ENCODE results near the gene GRID1.
"Not testable (repeated sequence)": the region's sequence is repeated elsewhere in the genome, so short reads cannot be mapped to it uniquely, and the experiment has no call there.

GRID1 gene

DNA sequence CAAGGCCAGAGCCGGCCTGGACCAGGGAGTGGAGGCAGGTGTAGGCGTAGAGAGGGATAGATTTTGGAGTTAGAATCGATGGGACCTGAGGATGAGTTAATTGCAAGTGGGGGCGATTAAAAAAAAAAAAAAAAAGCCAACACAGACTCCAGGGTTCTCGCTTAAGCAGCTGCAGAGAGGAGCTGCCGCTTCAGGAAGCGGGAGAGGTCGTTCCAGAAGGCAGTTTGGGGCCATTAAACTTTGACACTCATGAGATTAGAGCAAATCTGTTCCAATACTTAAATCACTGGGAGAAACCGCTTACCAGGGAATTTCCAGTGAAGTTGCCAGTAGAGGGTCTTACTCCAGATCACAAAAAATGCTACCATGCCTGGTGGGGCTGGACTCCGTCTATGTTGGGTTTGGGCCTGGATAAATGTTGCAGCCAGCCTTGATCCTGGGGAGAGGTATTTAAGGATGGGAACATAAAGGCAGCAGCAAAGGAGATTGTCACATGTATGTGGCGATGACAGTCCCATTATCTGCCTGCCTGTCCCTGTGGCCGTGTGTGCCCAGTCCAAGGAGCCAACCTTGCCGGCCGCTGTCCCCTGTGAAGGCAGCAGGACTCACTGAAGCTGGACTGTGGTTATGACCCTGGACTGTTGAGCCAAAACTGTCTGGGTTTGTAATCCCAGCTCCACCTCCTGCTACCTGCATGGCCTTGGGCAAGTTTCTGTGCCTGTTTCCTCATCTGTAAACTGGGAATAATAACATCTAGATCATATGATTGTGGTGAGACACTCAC is 23.9 kb upstream of the GRID1 start:
- H3K9me3 ChIP-seq (ENCODE audit: control insufficient read depth, low read length) = no peaks in the 10 kb centered on the region
- H3K4me1 ChIP-seq (ENCODE audit: control insufficient read depth, insufficient read depth, low read length) = no peaks in the 10 kb centered on the region
- H3K9ac ChIP-seq (ENCODE audit: low read length) = no peak overlapping the region
- DNase-seq (ENCODE audit: low read depth) = no peak
- H3K4me3 ChIP-seq (ENCODE audit: low read length) = no peak overlapping the region
- H3K36me3 ChIP-seq (ENCODE audit: control insufficient read depth, insufficient read depth, low read length, severe bottlenecking) = no peaks in the 10 kb centered on the region
- H3K27me3 ChIP-seq (replicated peaks; ENCODE audit: control insufficient read depth, insufficient read depth, low read length) = peaks cover 54% of the 10 kb centered on the region

DNA sequence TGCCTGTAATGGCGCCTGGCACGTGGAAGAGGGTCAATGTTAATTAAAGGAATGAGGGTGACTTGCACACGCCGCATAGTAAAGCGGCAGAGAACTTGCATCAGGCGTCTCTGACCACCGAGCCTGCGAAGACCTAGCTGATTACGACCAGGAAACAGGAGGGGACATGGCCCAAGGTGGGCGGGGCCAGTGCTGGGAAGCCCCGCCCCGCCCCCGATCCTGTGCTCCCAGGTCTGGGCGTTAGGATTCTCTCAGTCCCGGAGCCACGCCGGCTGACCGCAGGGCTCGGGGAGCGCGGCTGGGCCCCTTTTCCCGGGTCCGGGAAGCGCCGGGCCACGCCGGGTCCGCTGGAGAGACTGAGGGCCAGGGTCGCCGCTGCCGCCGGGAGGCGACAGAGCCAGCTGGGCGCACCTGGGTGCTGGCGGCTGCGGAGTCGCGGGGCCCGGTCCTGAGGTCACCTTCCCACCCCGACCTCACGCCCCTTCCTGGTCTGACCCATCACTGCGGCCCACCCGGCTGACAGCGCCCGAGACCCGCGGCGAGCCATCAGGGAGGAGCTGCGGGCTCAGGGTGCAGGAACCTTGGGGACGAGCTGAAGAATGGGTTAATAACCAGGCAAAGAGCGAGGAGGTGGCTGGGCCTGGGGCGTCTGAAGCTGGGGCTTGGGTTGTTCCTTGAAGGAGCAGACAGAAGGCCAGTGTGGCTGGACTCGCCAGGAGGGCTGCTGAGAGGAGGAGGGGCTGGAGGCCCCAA is 23.0 kb upstream of the GRID1 start:
- DNase-seq (ENCODE audit: low read depth) = peak; percentile 42
- H3K9me3 ChIP-seq (ENCODE audit: control insufficient read depth, low read length) = no peaks in the 10 kb centered on the region
- peaks cover 61% of the 10 kb centered on the region for H3K27me3 ChIP-seq (replicated peaks; ENCODE audit: control insufficient read depth, insufficient read depth, low read length)

DNA sequence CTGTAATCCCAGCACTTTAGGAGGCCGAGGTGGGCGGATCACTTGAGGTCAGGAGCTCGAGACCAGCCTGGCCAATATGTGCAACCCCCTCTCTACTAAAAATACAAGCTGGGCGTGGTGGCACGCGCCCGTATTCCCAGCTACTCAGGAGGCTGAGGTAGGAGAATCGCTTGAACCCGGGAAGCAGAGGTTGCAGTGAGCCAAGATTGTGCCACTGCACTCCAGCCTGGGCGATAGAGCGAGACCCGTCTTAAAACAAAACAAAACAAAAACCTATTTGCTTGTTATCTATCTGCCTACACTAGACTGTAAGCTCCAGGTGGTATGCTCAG is 22.5 kb upstream of the GRID1 start:
- not testable (repeated sequence) for H3K36me3 ChIP-seq (ENCODE audit: control insufficient read depth, insufficient read depth, low read length, severe bottlenecking); H3K4me1 ChIP-seq (ENCODE audit: control insufficient read depth, insufficient read depth, low read length); H3K9ac ChIP-seq (ENCODE audit: low read length); DNase-seq (ENCODE audit: low read depth); H3K9me3 ChIP-seq (ENCODE audit: control insufficient read depth, low read length)
- Histone ChIP-seq H3K4me3 (ENCODE audit: low read length) (peak overlapping the region; percentile 48), H3K27me3 (replicated peaks; ENCODE audit: control insufficient read depth, insufficient read depth, low read length) (peaks cover 61% of the 10 kb centered on the region)

More for the DNA sequence above, 23.0 kb upstream of the GRID1 start:
- Histone ChIP-seq H3K4me3 (ENCODE audit: low read length) (peak overlapping the region; percentile 48), H3K36me3 (ENCODE audit: control insufficient read depth, insufficient read depth, low read length, severe bottlenecking) (no peaks in the 10 kb centered on the region), H3K9ac (ENCODE audit: low read length) (no peak overlapping the region), H3K4me1 (ENCODE audit: control insufficient read depth, insufficient read depth, low read length) (no peaks in the 10 kb centered on the region)

DNA sequence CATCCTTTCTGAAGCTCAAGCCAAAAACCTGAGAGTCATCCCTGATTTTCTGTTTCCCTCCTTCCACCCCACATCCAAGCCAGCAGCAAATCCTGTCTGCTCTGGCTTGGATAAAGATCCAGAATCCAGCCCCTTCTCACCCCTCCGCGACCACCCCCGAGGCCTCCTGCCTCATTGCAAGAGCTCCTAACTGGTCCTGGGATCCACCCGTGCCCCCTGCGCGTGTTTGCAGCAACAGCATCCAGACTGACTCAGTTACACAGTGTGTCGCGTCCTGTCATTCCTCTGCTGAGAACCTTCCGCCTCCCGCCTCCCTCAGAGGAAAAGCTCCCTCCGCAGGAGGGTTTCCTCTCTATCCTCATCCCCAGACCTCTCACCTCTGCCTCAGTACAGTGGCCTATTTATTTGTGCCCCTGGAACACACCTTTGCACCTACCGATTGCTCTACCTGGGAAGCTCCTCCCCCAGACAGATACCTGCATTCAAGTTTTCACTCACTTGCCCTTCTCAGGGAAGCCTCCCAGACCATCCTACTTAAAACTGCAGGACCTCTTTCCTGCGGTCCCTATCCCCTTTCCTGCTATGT is 21.6 kb upstream of the GRID1 start:
- H3K36me3 ChIP-seq (ENCODE audit: control insufficient read depth, insufficient read depth, low read length, severe bottlenecking) = no peaks in the 10 kb centered on the region
- no peaks in the 10 kb centered on the region for H3K9me3 ChIP-seq (ENCODE audit: control insufficient read depth, low read length)
- H3K4me1 ChIP-seq (ENCODE audit: control insufficient read depth, insufficient read depth, low read length) = no peaks in the 10 kb centered on the region
- no peak overlapping the region for H3K9ac ChIP-seq (ENCODE audit: low read length)
- DNase-seq (ENCODE audit: low read depth) = no peak
- peaks cover 61% of the 10 kb centered on the region for H3K27me3 ChIP-seq (replicated peaks; ENCODE audit: control insufficient read depth, insufficient read depth, low read length)
- no peak overlapping the region for H3K4me3 ChIP-seq (ENCODE audit: low read length)

DNA sequence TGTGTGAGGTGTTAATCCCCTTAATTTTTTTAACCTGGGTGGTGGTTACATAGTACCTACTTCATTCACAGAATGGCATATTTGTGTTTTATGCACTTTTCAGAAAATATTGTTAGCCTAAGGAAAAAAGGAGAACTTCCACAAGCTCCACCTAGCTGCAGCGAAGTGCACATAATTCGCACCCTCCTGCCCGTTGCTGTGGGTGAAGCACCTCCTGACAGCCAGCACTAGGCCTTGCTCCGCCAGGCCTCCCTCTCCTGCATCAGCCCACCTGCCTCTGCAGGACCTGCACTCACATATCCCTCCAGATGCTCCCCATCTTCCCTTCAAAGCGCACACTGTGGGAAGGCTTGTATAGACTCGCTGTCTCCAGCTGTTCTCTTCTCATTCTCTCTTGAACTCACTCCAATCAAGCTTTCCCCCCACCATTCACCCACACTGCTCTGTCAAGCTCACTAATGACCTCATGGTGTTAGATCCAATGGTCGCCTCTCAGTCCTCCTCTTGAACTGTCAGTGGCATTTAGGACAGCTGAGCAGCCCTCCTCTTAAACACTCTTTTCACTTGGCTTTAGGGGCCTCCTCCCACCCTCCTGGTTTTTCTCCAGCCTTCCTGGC is 20.7 kb upstream of the GRID1 start:
- Histone ChIP-seq H3K27me3 (replicated peaks; ENCODE audit: control insufficient read depth, insufficient read depth, low read length) (peaks cover 58% of the 10 kb centered on the region), H3K9ac (ENCODE audit: low read length) (no peak overlapping the region), H3K36me3 (ENCODE audit: control insufficient read depth, insufficient read depth, low read length, severe bottlenecking) (no peaks in the 10 kb centered on the region), H3K4me3 (ENCODE audit: low read length) (no peak overlapping the region), H3K9me3 (ENCODE audit: control insufficient read depth, low read length) (no peaks in the 10 kb centered on the region), H3K4me1 (ENCODE audit: control insufficient read depth, insufficient read depth, low read length) (no peaks in the 10 kb centered on the region)
- DNase-seq (ENCODE audit: low read depth) = no peak

DNA sequence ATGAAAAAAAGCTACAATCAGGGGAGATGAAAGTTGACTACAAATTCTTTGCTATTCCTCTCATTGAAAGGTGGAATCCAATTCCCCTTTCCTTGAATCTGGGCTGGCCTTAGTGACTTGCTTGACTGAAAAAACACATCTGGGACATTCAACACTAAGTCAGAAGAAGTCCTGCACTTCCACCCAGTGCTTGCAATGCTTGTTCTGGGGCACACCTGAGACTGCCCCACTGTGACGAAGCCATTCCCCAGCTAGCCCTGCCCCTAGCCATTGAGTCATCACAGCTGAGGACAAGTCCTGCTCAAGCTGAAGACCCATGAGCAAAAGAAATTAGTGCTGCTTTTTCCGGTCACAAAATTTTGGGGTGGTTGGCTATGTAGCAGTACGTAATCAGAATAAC is 19.2 kb upstream of the GRID1 start:
- DNase-seq (ENCODE audit: low read depth) = no peak
- Histone ChIP-seq H3K4me3 (ENCODE audit: low read length) (no peak overlapping the region), H3K27me3 (replicated peaks; ENCODE audit: control insufficient read depth, insufficient read depth, low read length) (peaks cover 49% of the 10 kb centered on the region), H3K36me3 (ENCODE audit: control insufficient read depth, insufficient read depth, low read length, severe bottlenecking) (no peaks in the 10 kb centered on the region), H3K9ac (ENCODE audit: low read length) (no peak overlapping the region), H3K9me3 (ENCODE audit: control insufficient read depth, low read length) (no peaks in the 10 kb centered on the region), H3K4me1 (ENCODE audit: control insufficient read depth, insufficient read depth, low read length) (no peaks in the 10 kb centered on the region)

DNA sequence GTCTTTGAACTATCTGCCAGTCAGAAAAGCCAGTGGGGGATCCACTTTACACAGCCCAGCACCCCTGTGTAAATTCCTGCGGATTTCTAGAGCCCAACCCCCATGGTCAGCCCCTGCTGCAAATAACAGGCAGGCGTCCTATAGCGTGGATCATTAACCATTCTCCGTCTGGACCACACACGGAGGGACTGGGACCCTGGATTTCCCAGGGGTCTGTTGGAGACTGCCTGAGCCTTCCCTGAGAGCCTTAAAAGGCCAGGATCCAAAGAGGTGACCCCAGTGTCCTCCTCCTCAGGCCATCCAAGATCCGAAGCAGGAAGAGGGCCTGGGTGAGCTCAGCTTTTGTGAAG is 11.2 kb upstream of the GRID1 start:
- DNase-seq (ENCODE audit: low read depth) = no peak
- Histone ChIP-seq H3K27me3 (replicated peaks; ENCODE audit: control insufficient read depth, insufficient read depth, low read length) (peaks cover 63% of the 10 kb centered on the region), H3K9ac (ENCODE audit: low read length) (no peak overlapping the region), H3K9me3 (ENCODE audit: control insufficient read depth, low read length) (no peaks in the 10 kb centered on the region), H3K4me1 (ENCODE audit: control insufficient read depth, insufficient read depth, low read length) (peaks cover 3% of the 10 kb centered on the region), H3K4me3 (ENCODE audit: low read length) (no peak overlapping the region), H3K36me3 (ENCODE audit: control insufficient read depth, insufficient read depth, low read length, severe bottlenecking) (no peaks in the 10 kb centered on the region)

DNA sequence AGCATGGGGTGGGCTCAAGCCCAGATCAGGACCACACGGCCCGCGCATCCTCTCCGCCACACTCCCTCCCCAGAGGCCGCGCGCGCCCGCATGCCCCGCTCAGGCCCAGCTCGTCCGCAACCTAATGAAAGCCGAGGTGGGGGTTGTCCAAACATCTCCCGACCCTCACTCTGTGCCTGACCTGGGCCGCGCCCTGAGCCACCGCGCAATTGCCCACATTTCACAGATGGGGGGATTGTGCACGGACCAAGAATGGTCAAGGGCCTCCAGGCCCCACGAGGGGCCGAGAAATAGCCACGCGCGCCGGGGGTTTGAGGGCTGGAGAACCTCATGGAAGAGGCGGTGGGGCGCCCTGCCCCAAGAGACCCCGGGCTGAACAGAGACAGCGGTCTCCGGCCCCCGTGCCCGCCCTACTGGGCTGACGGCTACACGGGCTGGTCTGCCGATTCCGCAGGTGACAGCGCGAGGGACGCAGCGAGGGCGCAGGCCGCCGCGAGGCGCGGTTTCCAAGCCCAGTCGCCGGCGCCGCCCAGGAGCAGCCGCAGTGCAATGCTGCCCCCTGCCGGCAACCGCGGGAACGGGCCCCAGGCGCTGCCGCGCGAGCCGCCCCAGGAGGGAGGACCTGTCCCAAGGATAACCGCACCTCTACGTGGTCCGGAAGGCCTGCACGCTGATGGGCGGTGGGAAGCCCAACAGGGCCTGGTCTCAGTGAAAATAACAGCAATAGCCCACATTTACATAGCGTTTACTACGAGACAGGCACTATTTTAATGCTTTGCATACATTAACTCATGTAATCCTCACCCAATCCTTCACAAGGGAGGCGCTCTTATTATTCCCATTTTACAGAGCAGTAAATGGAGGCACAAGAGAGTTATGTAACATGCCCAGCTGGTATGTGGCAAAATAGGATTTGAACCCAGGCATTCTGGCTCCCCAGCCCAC is 10.5 kb upstream of the GRID1 start:
- peak overlapping the region; percentile 64 for H3K4me3 ChIP-seq (ENCODE audit: low read length)
- peaks cover 65% of the 10 kb centered on the region for H3K27me3 ChIP-seq (replicated peaks; ENCODE audit: control insufficient read depth, insufficient read depth, low read length)
- H3K36me3 ChIP-seq (ENCODE audit: control insufficient read depth, insufficient read depth, low read length, severe bottlenecking) = no peaks in the 10 kb centered on the region
- H3K9me3 ChIP-seq (ENCODE audit: control insufficient read depth, low read length) = no peaks in the 10 kb centered on the region
- peak overlapping the region; percentile 27 for H3K9ac ChIP-seq (ENCODE audit: low read length)
- peaks cover 3% of the 10 kb centered on the region for H3K4me1 ChIP-seq (ENCODE audit: control insufficient read depth, insufficient read depth, low read length)
- DNase-seq (ENCODE audit: low read depth) = peak; percentile 79

DNA sequence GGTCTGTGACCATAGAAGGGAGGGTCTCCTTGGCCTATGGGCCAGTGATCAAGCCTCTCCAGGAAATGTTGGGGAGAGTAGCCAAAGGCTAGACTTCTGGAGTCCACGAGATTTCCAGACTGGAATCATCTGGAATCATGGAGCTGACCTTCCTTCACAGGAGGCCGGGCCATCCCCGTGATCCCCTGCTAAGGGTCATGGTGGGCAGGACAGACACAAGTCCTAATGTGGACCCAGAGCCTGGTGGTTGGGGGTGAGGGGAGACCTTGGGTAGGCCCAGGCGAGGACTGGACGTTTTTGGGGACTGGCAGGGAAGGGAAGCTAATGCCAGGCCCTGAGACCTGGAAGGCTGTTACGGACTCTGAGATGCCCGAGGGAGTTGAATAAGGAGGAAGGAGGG is 9.8 kb upstream of the GRID1 start:
- Histone ChIP-seq H3K9me3 (ENCODE audit: control insufficient read depth, low read length) (no peaks in the 10 kb centered on the region), H3K4me3 (ENCODE audit: low read length) (no peak overlapping the region), H3K4me1 (ENCODE audit: control insufficient read depth, insufficient read depth, low read length) (peaks cover 3% of the 10 kb centered on the region), H3K36me3 (ENCODE audit: control insufficient read depth, insufficient read depth, low read length, severe bottlenecking) (no peaks in the 10 kb centered on the region), H3K9ac (ENCODE audit: low read length) (no peak overlapping the region), H3K27me3 (replicated peaks; ENCODE audit: control insufficient read depth, insufficient read depth, low read length) (peaks cover 72% of the 10 kb centered on the region)
- DNase-seq (ENCODE audit: low read depth) = no peak

DNA sequence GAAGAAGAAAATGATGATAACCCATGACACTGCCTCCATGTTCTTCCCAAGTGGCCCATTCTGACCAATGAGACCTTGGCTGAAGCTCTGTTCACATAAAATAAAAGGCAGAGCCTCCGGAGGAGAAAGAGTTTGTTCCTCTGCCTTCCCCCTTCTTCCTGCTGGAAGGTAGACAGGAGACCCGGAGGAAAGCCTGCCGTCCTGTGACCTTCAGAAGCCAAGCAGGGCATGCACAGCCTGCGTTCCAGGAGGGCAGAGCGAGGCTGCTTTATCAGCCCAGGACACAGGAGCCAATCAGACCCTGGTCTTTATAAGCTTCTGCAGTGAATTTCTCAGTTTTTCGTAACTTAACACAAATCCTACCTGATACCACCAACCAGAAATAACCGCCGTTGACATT is 8.6 kb upstream of the GRID1 start:
- H3K4me3 ChIP-seq (ENCODE audit: low read length) = no peak overlapping the region
- no peak overlapping the region for H3K9ac ChIP-seq (ENCODE audit: low read length)
- H3K27me3 ChIP-seq (replicated peaks; ENCODE audit: control insufficient read depth, insufficient read depth, low read length) = peaks cover 67% of the 10 kb centered on the region
- no peaks in the 10 kb centered on the region for H3K9me3 ChIP-seq (ENCODE audit: control insufficient read depth, low read length)
- no peaks in the 10 kb centered on the region for H3K36me3 ChIP-seq (ENCODE audit: control insufficient read depth, insufficient read depth, low read length, severe bottlenecking)
- H3K4me1 ChIP-seq (ENCODE audit: control insufficient read depth, insufficient read depth, low read length) = peaks cover 3% of the 10 kb centered on the region
- DNase-seq (ENCODE audit: low read depth) = no peak
